ENCODE data around the gene OXTR.

OXTR gene

DNA sequence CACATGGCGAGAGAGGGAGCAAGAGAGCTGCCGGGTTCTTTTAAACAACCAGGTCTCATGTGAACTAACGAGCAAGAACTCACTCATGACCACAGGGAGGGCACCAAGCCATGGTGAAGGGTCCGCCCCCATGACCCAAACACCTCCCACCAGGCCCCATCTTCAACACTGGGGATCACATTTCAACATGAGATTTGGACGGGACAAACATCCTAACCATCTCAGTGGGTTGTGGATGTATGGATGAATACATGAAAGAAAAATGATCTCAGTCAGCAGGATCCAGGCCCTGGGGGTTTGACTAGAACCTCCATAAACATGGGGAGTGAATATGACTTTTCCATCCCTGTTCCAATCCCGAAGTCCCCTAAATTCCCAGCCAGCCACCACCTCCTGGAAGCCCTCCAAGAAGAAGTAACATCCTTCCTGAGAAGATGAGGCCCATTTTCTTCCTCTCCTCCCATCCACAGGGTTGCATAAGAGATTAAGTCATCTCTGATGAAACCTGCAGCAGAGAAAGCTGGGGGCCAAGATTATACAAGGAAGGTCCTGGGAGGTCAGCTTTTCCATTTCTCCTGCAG is 26.3 kb downstream of the OXTR start:
- Histone ChIP-seq H3K4ac (ENCODE audit: low read depth in 1 of 2, low read length in 2 of 2) (no peak overlapping the region), H3K9ac (ENCODE audit: low read length) (no peak overlapping the region), H3K4me1 (ENCODE audit: control insufficient read depth, insufficient read depth, low read depth, low read length) (peaks cover 16% of the 10 kb centered on the region), H3K18ac (ENCODE audit: low read depth in 1 of 2, low read length in 2 of 2) (no peak overlapping the region), H3K27ac (ENCODE audit: low read length, poor library complexity, severe bottlenecking) (no peak overlapping the region), H3K9me3 (ENCODE audit: control insufficient read depth, low read length) (no peaks in the 10 kb centered on the region), H3K79me1 (replicated peaks; ENCODE audit: low read length, poor library complexity, severe bottlenecking) (no peaks in the 10 kb centered on the region), H2BK120ac (ENCODE audit: low read depth, low read length) (no peak overlapping the region), H2BK12ac (ENCODE audit: low read length in 2 of 2) (no peak overlapping the region), H2BK15ac (ENCODE audit: low read depth, poor library complexity, severe bottlenecking) (no peak overlapping the region), H3K36me3 (ENCODE audit: control insufficient read depth in 1 of 2, insufficient read depth in 2 of 2, low read depth in 1 of 2, low read length in 2 of 2) (no peaks in the 10 kb centered on the region), H3K14ac (ENCODE audit: low read length in 2 of 2) (no peak overlapping the region), H3K4me3 (ENCODE audit: insufficient read depth in 1 of 2, low read depth in 1 of 2, low read length in 2 of 2) (no peak overlapping the region), H2AFZ (ENCODE audit: low read depth, low read length) (no peak overlapping the region), H3K4me2 (ENCODE audit: low read length, poor library complexity, severe bottlenecking) (no peak overlapping the region), H3K27me3 (ENCODE audit: control insufficient read depth in 1 of 2, insufficient read depth in 1 of 2, low read length in 2 of 2) (peaks cover 0 to 13% of the 10 kb centered on the region in 2 experiments), H4K91ac (ENCODE audit: low read length) (no peak overlapping the region), H4K8ac (ENCODE audit: low read length) (no peak overlapping the region), H3K23ac (ENCODE audit: low read length in 2 of 2) (no peak overlapping the region), H2AK5ac (ENCODE audit: low read length, severe bottlenecking) (no peak overlapping the region), H2BK5ac (ENCODE audit: low read depth, low read length, poor library complexity, severe bottlenecking) (no peak overlapping the region)
- 92% methylated on average over 5 of the region's 6 CpGs for WGBS
- peak; percentile 57 for DNase-seq

- H3K4me2 ChIP-seq (ENCODE audit: low read length, poor library complexity, severe bottlenecking) = peak overlapping the region; percentile 48
- no peaks in the 10 kb centered on the region for H3K79me1 ChIP-seq (replicated peaks; ENCODE audit: low read length, poor library complexity, severe bottlenecking)
- no peak overlapping the region for H2BK15ac ChIP-seq (ENCODE audit: low read depth, poor library complexity, severe bottlenecking)
- H4K8ac ChIP-seq (ENCODE audit: low read length) = no peak overlapping the region
- H3K4me1 ChIP-seq (ENCODE audit: control insufficient read depth, insufficient read depth, low read depth, low read length) = peaks cover 16% of the 10 kb centered on the region
- H2BK5ac ChIP-seq (ENCODE audit: low read depth, low read length, poor library complexity, severe bottlenecking) = no peak overlapping the region
- no peak overlapping the region for H2AFZ ChIP-seq (ENCODE audit: low read depth, low read length)
- no peak overlapping the region for H3K14ac ChIP-seq (ENCODE audit: low read length in 2 of 2)
- peak overlapping the region; percentile 21 for H3K27ac ChIP-seq (ENCODE audit: low read length, poor library complexity, severe bottlenecking)
- peak; percentile 65 for DNase-seq
- no peaks in the 10 kb centered on the region for H3K36me3 ChIP-seq (ENCODE audit: control insufficient read depth in 1 of 2, insufficient read depth in 2 of 2, low read depth in 1 of 2, low read length in 2 of 2)
- peak overlapping the region in 1 of 2 experiments; percentile 6 for H3K4ac ChIP-seq (ENCODE audit: low read depth in 1 of 2, low read length in 2 of 2)
- no peak overlapping the region for H2BK120ac ChIP-seq (ENCODE audit: low read depth, low read length)
- no peaks in the 10 kb centered on the region for H3K9me3 ChIP-seq (ENCODE audit: control insufficient read depth, low read length)
- H3K23ac ChIP-seq (ENCODE audit: low read length in 2 of 2) = no peak overlapping the region
- H4K91ac ChIP-seq (ENCODE audit: low read length) = no peak overlapping the region
- peaks cover 0 to 4% of the 10 kb centered on the region in 2 experiments for H3K27me3 ChIP-seq (ENCODE audit: control insufficient read depth in 1 of 2, insufficient read depth in 1 of 2, low read length in 2 of 2)
- 5% methylated on average over 13 of the region's 13 CpGs for WGBS
- H2AK5ac ChIP-seq (ENCODE audit: low read length, severe bottlenecking) = no peak overlapping the region
- peak overlapping the region in 1 of 2 experiments; percentile 1 for H2BK12ac ChIP-seq (ENCODE audit: low read length in 2 of 2)
- H3K9ac ChIP-seq (ENCODE audit: low read length) = no peak overlapping the region
- peak overlapping the region in 1 of 2 experiments; percentile 56 for H3K18ac ChIP-seq (ENCODE audit: low read depth in 1 of 2, low read length in 2 of 2)
- H3K4me3 ChIP-seq (ENCODE audit: insufficient read depth in 1 of 2, low read depth in 1 of 2, low read length in 2 of 2) = peak overlapping the region in 1 of 2 experiments; percentile 29
Measured at GRCh38 chr3:8741581-8742261, 27.7 kb downstream of the OXTR start.

- Histone ChIP-seq H2AFZ (ENCODE audit: low read depth, low read length) (no peak overlapping the region), H3K4ac (ENCODE audit: low read depth in 1 of 2, low read length in 2 of 2) (no peak overlapping the region), H3K18ac (ENCODE audit: low read depth in 1 of 2, low read length in 2 of 2) (no peak overlapping the region), H2BK12ac (ENCODE audit: low read length in 2 of 2) (no peak overlapping the region), H3K27me3 (ENCODE audit: control insufficient read depth in 1 of 2, insufficient read depth in 1 of 2, low read length in 2 of 2) (no peaks in the 10 kb centered on the region), H2BK15ac (ENCODE audit: low read depth, poor library complexity, severe bottlenecking) (no peak overlapping the region), H3K4me2 (ENCODE audit: low read length, poor library complexity, severe bottlenecking) (no peak overlapping the region), H3K9ac (ENCODE audit: low read length) (no peak overlapping the region), H3K4me1 (ENCODE audit: control insufficient read depth, insufficient read depth, low read depth, low read length) (peaks cover 16% of the 10 kb centered on the region), H4K91ac (ENCODE audit: low read length) (no peak overlapping the region), H3K14ac (ENCODE audit: low read length in 2 of 2) (no peak overlapping the region), H4K8ac (ENCODE audit: low read length) (peak overlapping the region; percentile 28), H3K4me3 (ENCODE audit: insufficient read depth in 1 of 2, low read depth in 1 of 2, low read length in 2 of 2) (no peak overlapping the region), H3K36me3 (ENCODE audit: control insufficient read depth in 1 of 2, insufficient read depth in 2 of 2, low read depth in 1 of 2, low read length in 2 of 2) (no peaks in the 10 kb centered on the region), H2BK5ac (ENCODE audit: low read depth, low read length, poor library complexity, severe bottlenecking) (no peak overlapping the region), H3K9me3 (ENCODE audit: control insufficient read depth, low read length) (no peaks in the 10 kb centered on the region), H2BK120ac (ENCODE audit: low read depth, low read length) (no peak overlapping the region), H2AK5ac (ENCODE audit: low read length, severe bottlenecking) (peak overlapping the region; percentile 68), H3K79me1 (replicated peaks; ENCODE audit: low read length, poor library complexity, severe bottlenecking) (no peaks in the 10 kb centered on the region), H3K27ac (ENCODE audit: low read length, poor library complexity, severe bottlenecking) (no peak overlapping the region), H3K23ac (ENCODE audit: low read length in 2 of 2) (no peak overlapping the region)
- WGBS = 53% methylated on average over 5 of the region's 5 CpGs
- DNase-seq = peak; percentile 49
Measured at GRCh38 chr3:8739757-8740504, 29.5 kb downstream of the OXTR start.

DNA sequence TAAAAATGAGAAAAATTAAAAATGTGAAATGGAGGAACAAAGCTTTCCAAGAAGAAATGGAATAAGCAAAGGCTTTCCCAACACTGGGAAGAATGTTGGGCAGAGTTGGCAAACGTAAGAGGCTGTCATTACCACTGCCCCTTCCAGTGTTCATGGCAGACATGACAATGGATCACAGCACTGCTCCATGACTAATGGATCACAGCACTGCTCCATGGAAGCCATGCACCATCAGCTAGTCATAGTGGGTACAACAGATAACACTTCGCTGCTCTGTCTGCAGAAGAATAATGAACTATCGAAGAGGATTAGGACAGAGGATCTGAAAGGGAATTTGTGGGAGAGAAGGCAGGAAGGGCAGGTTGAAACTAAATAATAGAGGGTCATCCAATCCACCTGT is 30.8 kb downstream of the OXTR start:
- peaks cover 16% of the 10 kb centered on the region for H3K4me1 ChIP-seq (ENCODE audit: control insufficient read depth, insufficient read depth, low read depth, low read length)
- no peak overlapping the region for H3K4me3 ChIP-seq (ENCODE audit: insufficient read depth in 1 of 2, low read depth in 1 of 2, low read length in 2 of 2)
- H2BK5ac ChIP-seq (ENCODE audit: low read depth, low read length, poor library complexity, severe bottlenecking) = no peak overlapping the region
- H4K8ac ChIP-seq (ENCODE audit: low read length) = no peak overlapping the region
- no peak for DNase-seq
- no peak overlapping the region for H2BK15ac ChIP-seq (ENCODE audit: low read depth, poor library complexity, severe bottlenecking)
- no peak overlapping the region for H2BK12ac ChIP-seq (ENCODE audit: low read length in 2 of 2)
- no peak overlapping the region for H4K91ac ChIP-seq (ENCODE audit: low read length)
- whole genome bisulfite sequencing = 99% methylated on average over 3 of the region's 3 CpGs
- no peak overlapping the region for H2BK120ac ChIP-seq (ENCODE audit: low read depth, low read length)
- H3K9me3 ChIP-seq (ENCODE audit: control insufficient read depth, low read length) = no peaks in the 10 kb centered on the region
- no peak overlapping the region for H3K27ac ChIP-seq (ENCODE audit: low read length, poor library complexity, severe bottlenecking)
- H3K9ac ChIP-seq (ENCODE audit: low read length) = no peak overlapping the region
- H3K14ac ChIP-seq (ENCODE audit: low read length in 2 of 2) = no peak overlapping the region
- no peaks in the 10 kb centered on the region for H3K79me1 ChIP-seq (replicated peaks; ENCODE audit: low read length, poor library complexity, severe bottlenecking)
- H3K4ac ChIP-seq (ENCODE audit: low read depth in 1 of 2, low read length in 2 of 2) = no peak overlapping the region
- H2AFZ ChIP-seq (ENCODE audit: low read depth, low read length) = no peak overlapping the region
- H3K36me3 ChIP-seq (ENCODE audit: control insufficient read depth in 1 of 2, insufficient read depth in 2 of 2, low read depth in 1 of 2, low read length in 2 of 2) = no peaks in the 10 kb centered on the region
- no peak overlapping the region for H3K23ac ChIP-seq (ENCODE audit: low read length in 2 of 2)
- no peak overlapping the region for H3K4me2 ChIP-seq (ENCODE audit: low read length, poor library complexity, severe bottlenecking)
- no peak overlapping the region for H2AK5ac ChIP-seq (ENCODE audit: low read length, severe bottlenecking)
- H3K18ac ChIP-seq (ENCODE audit: low read depth in 1 of 2, low read length in 2 of 2) = no peak overlapping the region
- no peaks in the 10 kb centered on the region for H3K27me3 ChIP-seq (ENCODE audit: control insufficient read depth in 1 of 2, insufficient read depth in 1 of 2, low read length in 2 of 2)
